ENCODE data around the gene CEBPE. TPM values are rescaled to one million over a fixed set of nuclear protein-coding genes. Genes with fewer than 3 reads are reported as not detected.

The CEBPE gene
- total RNA-seq, 2 experiments from 2014 or later, result 1.1 to 2.3 TPM

DNA sequence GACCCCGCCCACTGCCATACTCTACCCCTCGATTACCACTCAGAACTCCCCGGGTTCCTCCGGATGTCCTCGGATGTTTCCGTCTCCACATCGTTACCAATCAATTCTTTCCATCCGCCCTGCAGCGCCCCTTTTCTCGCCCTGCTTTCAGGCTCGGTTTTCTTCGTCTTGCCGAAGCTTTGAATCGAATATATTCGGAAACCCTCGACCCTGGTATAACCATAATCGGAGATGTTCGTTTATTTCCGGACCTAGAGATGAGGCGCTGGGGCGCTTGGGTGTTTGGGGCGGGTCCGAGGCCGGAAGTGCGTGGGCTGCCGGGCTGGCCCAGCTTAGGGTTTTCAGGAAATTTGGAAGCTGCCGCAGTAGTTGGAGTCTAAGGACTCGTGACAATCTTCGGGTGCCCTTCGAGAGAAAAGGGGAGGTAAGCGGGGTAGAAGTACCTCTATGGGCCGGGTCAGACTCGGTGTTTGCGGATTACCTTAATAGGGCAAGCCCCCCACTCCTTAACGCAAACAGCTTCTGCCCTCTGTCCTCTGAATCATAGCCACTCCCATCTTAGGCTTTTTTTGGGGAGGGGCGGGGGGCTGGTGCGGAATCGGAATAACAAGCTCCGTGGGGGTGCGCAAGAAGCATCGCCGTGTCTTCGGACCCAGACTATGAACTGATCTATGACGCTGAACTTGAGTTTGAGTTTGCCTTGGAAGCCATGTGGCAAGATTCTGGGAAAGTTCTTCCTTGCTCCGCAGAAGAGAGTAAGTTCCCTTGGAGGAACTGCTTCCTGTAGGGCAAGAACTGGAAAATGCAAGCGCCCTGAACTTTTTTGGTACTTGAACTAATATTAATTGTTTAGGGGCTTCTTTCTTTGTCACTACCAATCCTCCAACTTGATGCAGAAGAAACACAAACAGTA, 23.6 kb downstream of the CEBPE start, which contains the start of gene C14orf119:
Gene C14orf119 (plus strand): TSS at position 310 of the 913 bp plus-strand sequence. CDS start 2,154 bp downstream, outside the sequence.
- Histone ChIP-seq H4K20me1 (ENCODE audit: insufficient read depth, low read length) (peaks cover 21% of the 10 kb centered on the region), H3K9me3 (ENCODE audit: low read length) (no peaks in the 10 kb centered on the region), H2AFZ (ENCODE audit: low read length) (peak within 1 kb of the TSS; percentile 59; the same call in 1 of the 2 replicates), H3K4me2 (ENCODE audit: low read length) (peak within 1 kb of the TSS; percentile 94), H3K9me2 (ENCODE audit: insufficient read depth, low read length) (no peaks in the 10 kb centered on the region), H3K79me2 (ENCODE audit: insufficient read depth, low read depth, low read length) (peaks cover 56% of the 10 kb centered on the region), H3K36me3 (ENCODE audit: insufficient read depth, low read length) (peaks cover 58% of the 10 kb centered on the region), H3K4me1 (ENCODE audit: insufficient read depth, low read length, poor library complexity, severe bottlenecking) (peaks cover 23% of the 10 kb centered on the region), H3K27ac (ENCODE audit: low read depth, low read length, poor library complexity, severe bottlenecking) (peak within 1 kb of the TSS; percentile 81), H3K4me3 (ENCODE audit: low read depth, low read length, poor library complexity, severe bottlenecking) (peak within 1 kb of the TSS; percentile 92)
- POLR2A ChIA-PET, result interaction anchor here (0.5 to 1.7 kb wide), 24 partner anchors 10 to 1165 kb away, joined by 3 to 13 read pairs (median 4); partner anchors contain the start of genes HAUS4, PABPN1 and PPP1R3E
- DNase-seq (ENCODE audit: low spot score), result peak; percentile 100
- CTCF ChIA-PET (ENCODE audit: unreplicated experiment), result interaction anchor here (0.8 to 2.3 kb wide), 8 partner anchors 16 to 225 kb away, joined by 3 to 12 read pairs (median 4); partner anchors contain the start of gene PABPN1
- no peak for TF ChIP-seq EZH2phosphoT487 (IDR thresholded peaks at IDR 0.05; ENCODE audit: borderline replicate concordance, low read depth, low read length)
- intact Hi-C loops (cut with micrococcal nuclease; ENCODE audit: unreplicated experiment), result loop anchor here (2.0 kb wide), 1 partner anchor 25 kb away; no protein-coding TSS in a partner anchor
- BruUV-seq (replicated peaks), result TSS peak; percentile 81

- Histone ChIP-seq H3K36me3 (ENCODE audit: insufficient read depth, low read length) (peaks cover 65% of the 10 kb centered on the region), H3K4me1 (ENCODE audit: insufficient read depth, low read length, poor library complexity, severe bottlenecking) (peaks cover 23% of the 10 kb centered on the region), H4K20me1 (ENCODE audit: insufficient read depth, low read length) (peaks cover 21% of the 10 kb centered on the region), H2AFZ (ENCODE audit: low read length) (peak within 1 kb of the TSS; percentile 59; the same call in 1 of the 2 replicates), H3K9me3 (ENCODE audit: low read length) (no peaks in the 10 kb centered on the region), H3K4me3 (ENCODE audit: low read depth, low read length, poor library complexity, severe bottlenecking) (peak within 1 kb of the TSS; percentile 92), H3K9me2 (ENCODE audit: insufficient read depth, low read length) (no peaks in the 10 kb centered on the region), H3K4me2 (ENCODE audit: low read length) (peak within 1 kb of the TSS; percentile 94), H3K27ac (ENCODE audit: low read depth, low read length, poor library complexity, severe bottlenecking) (peak within 1 kb of the TSS; percentile 81), H3K79me2 (ENCODE audit: insufficient read depth, low read depth, low read length) (peaks cover 56% of the 10 kb centered on the region)
- peak; percentile 94 for DNase-seq (ENCODE audit: low spot score)
- TF ChIP-seq, protein P1, sequence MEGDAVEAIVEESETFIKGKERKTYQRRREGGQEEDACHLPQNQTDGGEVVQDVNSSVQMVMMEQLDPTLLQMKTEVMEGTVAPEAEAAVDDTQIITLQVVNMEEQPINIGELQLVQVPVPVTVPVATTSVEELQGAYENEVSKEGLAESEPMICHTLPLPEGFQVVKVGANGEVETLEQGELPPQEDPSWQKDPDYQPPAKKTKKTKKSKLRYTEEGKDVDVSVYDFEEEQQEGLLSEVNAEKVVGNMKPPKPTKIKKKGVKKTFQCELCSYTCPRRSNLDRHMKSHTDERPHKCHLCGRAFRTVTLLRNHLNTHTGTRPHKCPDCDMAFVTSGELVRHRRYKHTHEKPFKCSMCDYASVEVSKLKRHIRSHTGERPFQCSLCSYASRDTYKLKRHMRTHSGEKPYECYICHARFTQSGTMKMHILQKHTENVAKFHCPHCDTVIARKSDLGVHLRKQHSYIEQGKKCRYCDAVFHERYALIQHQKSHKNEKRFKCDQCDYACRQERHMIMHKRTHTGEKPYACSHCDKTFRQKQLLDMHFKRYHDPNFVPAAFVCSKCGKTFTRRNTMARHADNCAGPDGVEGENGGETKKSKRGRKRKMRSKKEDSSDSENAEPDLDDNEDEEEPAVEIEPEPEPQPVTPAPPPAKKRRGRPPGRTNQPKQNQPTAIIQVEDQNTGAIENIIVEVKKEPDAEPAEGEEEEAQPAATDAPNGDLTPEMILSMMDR (conservative IDR thresholded peaks at IDR 0.05; ENCODE audit: low read length), result peak; percentile 2; the same call in 1 of the 2 replicates
- no peak for TF ChIP-seq EZH2phosphoT487 (IDR thresholded peaks at IDR 0.05; ENCODE audit: borderline replicate concordance, low read depth, low read length)
- CTCF ChIA-PET (ENCODE audit: unreplicated experiment), result interaction anchor here (0.8 to 2.3 kb wide), 9 partner anchors 16 to 226 kb away, joined by 3 to 12 read pairs (median 3); partner anchors contain the start of gene PABPN1
- intact Hi-C loops (cut with micrococcal nuclease; ENCODE audit: unreplicated experiment), result loop anchor here (2.0 kb wide), 1 partner anchor 24 kb away; no protein-coding TSS in a partner anchor
- BruUV-seq (replicated peaks), result no TSS peak
- POLR2A ChIA-PET, result interaction anchor here (0.5 to 1.7 kb wide), 22 partner anchors 11 to 1164 kb away, joined by 3 to 13 read pairs (median 5); partner anchors contain the start of genes HAUS4, PABPN1 and PPP1R3E
Observed at GRCh38 chr14:23094666-23095195, 24.3 kb downstream of the CEBPE start, which contains the start of gene ACIN1. Gene ACIN1, minus strand, starts transcription at chr14:23095136. Its CDS starts 24 bp downstream, at chr14:23095112.
